ENCODE measurements around the gene FAM124A. TPM values are rescaled to one million over a fixed set of nuclear protein-coding genes. Genes with fewer than 3 reads are reported as not detected.

The FAM124A gene
- total RNA-seq, 5 donors from 2014 or later (not counting 1 experiment from before 2014, with no cell fraction given): 0.09 TPM; not detected in 4

DNA sequence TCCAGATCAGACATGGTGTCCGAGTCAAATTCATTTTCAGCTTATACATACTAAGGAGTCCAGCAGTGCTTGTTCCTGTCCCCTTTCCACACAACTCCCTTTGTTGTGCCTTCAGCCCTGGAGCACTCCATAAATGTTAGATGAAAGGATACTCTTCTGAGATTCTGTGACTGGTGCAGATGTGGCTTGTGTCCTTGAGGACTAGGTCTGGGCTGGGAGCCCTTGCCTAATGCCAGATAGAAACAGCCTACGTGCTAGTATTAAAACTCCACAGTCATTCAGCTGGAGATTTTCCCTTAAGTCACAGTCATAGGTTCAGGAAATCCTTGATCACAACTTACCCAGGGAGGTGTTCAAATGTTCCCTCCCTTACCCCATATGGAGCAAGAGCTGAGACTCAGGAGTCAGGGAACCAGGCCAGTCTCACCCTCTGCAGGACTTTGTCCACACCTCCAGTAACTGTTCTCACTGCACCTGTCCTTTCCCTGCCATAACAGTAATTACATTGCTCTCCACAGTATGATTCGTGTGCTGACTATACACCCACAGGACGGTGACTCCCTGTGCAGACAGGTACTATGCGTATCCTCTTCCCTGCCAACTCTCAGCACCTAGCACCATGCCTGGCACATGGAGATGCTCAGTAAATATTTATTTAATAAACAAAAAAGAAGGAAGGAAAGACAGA is 101.8 kb downstream of the FAM124A start:
- Mint-ChIP-seq H3K27me3 (no peaks in the 10 kb centered on the region), H3K27ac (no peak overlapping the region), H3K9me3 (no peaks in the 10 kb centered on the region), H3K4me3 (no peak overlapping the region), H3K4me1 (no peaks in the 10 kb centered on the region), H3K36me3 (no peaks in the 10 kb centered on the region)
- 100% methylated on average over 1 of the region's 5 CpGs for WGBS (ENCODE audit: insufficient coverage)
- no peaks in the 10 kb centered on the region for H3K9me3 ChIP-seq
- ATAC-seq (replicated peaks in 1 of 4) (no peak), DNase-seq (no peak)
- CTCF ChIA-PET: no interaction called here
- no peaks in the 10 kb centered on the region for H3K4me1 ChIP-seq (ENCODE audit: control insufficient read depth in 1 of 2, extremely low read depth in 1 of 2, insufficient read depth in 2 of 2, low read length in 2 of 2)
- H3K27me3 ChIP-seq (replicated peaks in 1 of 2; ENCODE audit: control insufficient read depth in 2 of 2, extremely low read depth in 1 of 2, insufficient read depth in 2 of 2, low read length in 1 of 2): peaks cover 0 to 4% of the 10 kb centered on the region in 2 experiments
- no peak overlapping the region for H3K27ac ChIP-seq (ENCODE audit: low read length)
- no peaks in the 10 kb centered on the region for H3K36me3 ChIP-seq (ENCODE audit: control insufficient read depth in 2 of 2, extremely low read depth in 1 of 2, insufficient read depth in 1 of 2, low read length in 1 of 2)
- H3K4me3 ChIP-seq (ENCODE audit: control insufficient read depth in 1 of 2, extremely low read depth in 1 of 2, low read length in 1 of 2): no peak overlapping the region
- POLR2A ChIA-PET: no interaction called here

DNA sequence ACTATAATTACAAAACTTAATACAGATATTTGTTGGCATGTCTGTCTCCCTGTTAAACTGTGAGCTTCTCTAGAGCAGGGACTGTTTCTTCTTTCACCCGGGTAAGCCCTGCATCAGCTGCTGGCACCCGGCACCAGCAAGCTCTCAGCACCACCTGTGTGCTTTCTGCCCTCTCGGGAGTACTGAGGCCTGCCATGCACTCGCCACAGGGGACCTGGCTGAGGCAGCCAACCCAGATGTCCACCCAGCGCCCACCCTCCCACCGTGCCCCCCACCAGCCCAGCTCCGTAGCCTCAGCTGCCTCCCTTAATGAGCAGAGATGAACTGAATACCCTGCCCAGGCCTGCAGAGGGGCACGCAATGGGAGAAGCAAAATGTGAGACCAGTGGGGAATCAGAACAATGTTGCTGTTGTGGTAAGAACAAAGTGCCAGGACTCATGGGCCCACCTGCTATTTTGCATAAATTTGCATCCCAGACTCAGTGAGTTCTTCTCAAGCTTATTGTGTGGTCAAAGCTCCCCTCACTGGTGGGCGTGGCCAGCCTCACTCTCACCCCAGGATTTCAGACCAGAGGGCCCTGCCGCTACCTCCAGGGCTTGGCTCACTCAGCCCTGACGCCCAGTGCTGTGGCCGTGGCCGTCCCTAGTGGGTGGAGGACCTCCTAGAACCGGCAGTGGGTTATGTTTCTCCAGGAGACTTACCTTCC is 102.7 kb downstream of the FAM124A start:
- WGBS (ENCODE audit: insufficient coverage): 77% methylated on average over 11 of the region's 14 CpGs
- Histone ChIP-seq H3K36me3 (ENCODE audit: control insufficient read depth in 2 of 2, extremely low read depth in 1 of 2, insufficient read depth in 1 of 2, low read length in 1 of 2) (no peaks in the 10 kb centered on the region), H3K27ac (ENCODE audit: low read length) (no peak overlapping the region), H3K27me3 (replicated peaks in 1 of 2; ENCODE audit: control insufficient read depth in 2 of 2, extremely low read depth in 1 of 2, insufficient read depth in 2 of 2, low read length in 1 of 2) (peaks cover 0 to 5% of the 10 kb centered on the region in 2 experiments), H3K4me3 (ENCODE audit: control insufficient read depth in 1 of 2, extremely low read depth in 1 of 2, low read length in 1 of 2) (no peak overlapping the region), H3K9me3 (no peaks in the 10 kb centered on the region), H3K4me1 (ENCODE audit: control insufficient read depth in 1 of 2, extremely low read depth in 1 of 2, insufficient read depth in 2 of 2, low read length in 2 of 2) (no peaks in the 10 kb centered on the region)
- Mint-ChIP-seq H3K4me1 (no peaks in the 10 kb centered on the region), H3K4me3 (no peak overlapping the region), H3K9me3 (no peaks in the 10 kb centered on the region), H3K27me3 (no peaks in the 10 kb centered on the region), H3K36me3 (no peaks in the 10 kb centered on the region), H3K27ac (no peak overlapping the region)
- POLR2A ChIA-PET: no interaction called here
- DNase-seq (no peak), ATAC-seq (replicated peaks in 1 of 4) (no peak)
- CTCF ChIA-PET: interaction anchor here in 1 of 2 donors (0.7 kb wide), 1 partner anchor 194 kb away, joined by 3 read pairs; no protein-coding TSS in a partner anchor

DNA sequence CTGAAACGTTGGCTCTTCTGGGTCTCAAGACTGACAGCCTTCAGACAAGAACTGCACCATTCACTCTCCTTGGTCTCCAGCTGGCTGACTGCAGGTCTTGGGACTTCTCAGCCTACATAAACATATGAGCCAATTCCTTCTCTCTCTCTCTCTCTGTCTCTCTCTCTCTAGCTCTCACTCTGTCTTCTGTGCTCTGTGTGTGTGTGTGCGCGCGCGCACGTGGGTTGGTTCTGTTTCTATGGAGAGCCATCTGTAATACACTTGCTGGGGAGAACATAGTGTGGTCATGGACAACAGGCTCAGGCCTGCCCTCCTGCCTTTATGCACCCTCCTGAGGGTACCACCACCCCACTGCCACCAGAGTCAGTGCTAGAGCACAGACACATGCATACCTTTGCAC is 103.6 kb downstream of the FAM124A start:
- Mint-ChIP-seq H3K27me3 (no peaks in the 10 kb centered on the region), H3K9me3 (no peaks in the 10 kb centered on the region), H3K27ac (no peak overlapping the region), H3K4me1 (peaks cover 2 to 3% (median 2%) of the 10 kb centered on the region in 3 donors), H3K4me3 (no peak overlapping the region), H3K36me3 (no peaks in the 10 kb centered on the region)
- Histone ChIP-seq H3K36me3 (ENCODE audit: control insufficient read depth in 2 of 2, extremely low read depth in 1 of 2, insufficient read depth in 1 of 2, low read length in 1 of 2) (no peaks in the 10 kb centered on the region), H3K4me1 (ENCODE audit: control insufficient read depth in 1 of 2, extremely low read depth in 1 of 2, insufficient read depth in 2 of 2, low read length in 2 of 2) (peaks cover 0 to 4% of the 10 kb centered on the region in 2 experiments), H3K4me3 (ENCODE audit: control insufficient read depth in 1 of 2, extremely low read depth in 1 of 2, low read length in 1 of 2) (no peak overlapping the region), H3K27ac (ENCODE audit: low read length) (no peak overlapping the region), H3K27me3 (replicated peaks in 1 of 2; ENCODE audit: control insufficient read depth in 2 of 2, extremely low read depth in 1 of 2, insufficient read depth in 2 of 2, low read length in 1 of 2) (peaks cover 0 to 9% of the 10 kb centered on the region in 2 experiments), H3K9me3 (no peaks in the 10 kb centered on the region)
- 50% methylated on average over 1 of the region's 6 CpGs for WGBS (ENCODE audit: insufficient coverage)
- POLR2A ChIA-PET: no interaction called here
- no peak for DNase-seq
- no peak for ATAC-seq (replicated peaks in 1 of 4)
- CTCF ChIA-PET: no interaction called here

DNA sequence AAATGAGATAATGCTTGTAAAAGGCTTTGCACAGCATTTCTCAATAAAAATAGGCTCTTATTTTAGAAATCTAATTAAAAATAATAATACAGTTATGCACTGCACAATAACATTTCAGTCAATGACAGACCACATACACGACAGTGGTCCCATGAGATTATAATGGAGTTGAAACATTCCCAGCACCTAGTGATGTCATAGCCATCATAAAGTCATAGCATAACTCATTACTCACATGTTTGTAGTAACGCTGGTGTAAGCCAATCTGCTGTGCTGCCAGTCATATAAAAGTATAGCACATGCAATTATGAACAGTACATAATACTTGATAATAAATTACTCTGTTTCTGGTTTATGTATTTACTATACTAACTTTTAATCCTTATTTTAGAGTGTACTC is 104.6 kb downstream of the FAM124A start:
- DNase-seq: no peak
- Mint-ChIP-seq H3K4me1 (peaks cover 7 to 11% (median 10%) of the 10 kb centered on the region in 3 donors), H3K36me3 (no peaks in the 10 kb centered on the region), H3K4me3 (no peak overlapping the region), H3K9me3 (no peaks in the 10 kb centered on the region), H3K27ac (no peak overlapping the region), H3K27me3 (peaks cover 0 to 1% of the 10 kb centered on the region in 2 donors)
- Histone ChIP-seq H3K27me3 (replicated peaks in 1 of 2; ENCODE audit: control insufficient read depth in 2 of 2, extremely low read depth in 1 of 2, insufficient read depth in 2 of 2, low read length in 1 of 2) (peaks cover 0 to 10% of the 10 kb centered on the region in 2 experiments), H3K36me3 (ENCODE audit: control insufficient read depth in 2 of 2, extremely low read depth in 1 of 2, insufficient read depth in 1 of 2, low read length in 1 of 2) (no peaks in the 10 kb centered on the region), H3K9me3 (no peaks in the 10 kb centered on the region), H3K4me1 (ENCODE audit: control insufficient read depth in 1 of 2, extremely low read depth in 1 of 2, insufficient read depth in 2 of 2, low read length in 2 of 2) (peaks cover 4 to 5% of the 10 kb centered on the region in 2 experiments), H3K4me3 (ENCODE audit: control insufficient read depth in 1 of 2, extremely low read depth in 1 of 2, low read length in 1 of 2) (no peak overlapping the region), H3K27ac (ENCODE audit: low read length) (no peak overlapping the region)
- ChIA-PET CTCF (no interaction called here), POLR2A (no interaction called here)
- ATAC-seq (replicated peaks in 1 of 4): no peak
- no CpG with 5 or more reads among the region's 2 CpGs for WGBS (ENCODE audit: insufficient coverage)

DNA sequence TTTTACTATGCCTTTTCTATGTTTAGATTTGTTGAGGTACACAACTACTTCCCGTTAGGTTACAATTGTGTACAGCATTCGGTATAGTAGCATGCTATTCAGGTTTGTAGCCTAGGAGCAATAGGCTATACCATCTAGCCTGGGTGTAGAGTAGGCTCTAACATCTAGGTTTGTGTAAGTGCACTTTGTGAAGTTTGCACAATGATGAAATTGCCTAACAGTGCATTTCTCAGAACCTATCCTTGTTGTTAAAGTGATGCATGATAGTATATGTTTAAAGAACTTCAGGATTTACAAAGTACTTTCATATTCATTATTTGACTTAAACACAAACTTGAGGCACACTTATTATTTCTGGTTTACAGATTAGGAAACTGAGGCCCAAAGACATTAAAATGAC is 105.8 kb downstream of the FAM124A start:
- ATAC-seq (replicated peaks in 1 of 4): no peak
- Mint-ChIP-seq H3K9me3 (no peaks in the 10 kb centered on the region), H3K4me3 (no peak overlapping the region), H3K27ac (no peak overlapping the region), H3K4me1 (peaks cover 11 to 15% (median 13%) of the 10 kb centered on the region in 3 donors), H3K27me3 (peaks cover 0 to 1% of the 10 kb centered on the region in 2 donors), H3K36me3 (no peaks in the 10 kb centered on the region)
- Histone ChIP-seq H3K27ac (ENCODE audit: low read length) (no peak overlapping the region), H3K4me1 (ENCODE audit: control insufficient read depth in 1 of 2, extremely low read depth in 1 of 2, insufficient read depth in 2 of 2, low read length in 2 of 2) (peaks cover 4 to 12% of the 10 kb centered on the region in 2 experiments), H3K9me3 (no peaks in the 10 kb centered on the region), H3K36me3 (ENCODE audit: control insufficient read depth in 2 of 2, extremely low read depth in 1 of 2, insufficient read depth in 1 of 2, low read length in 1 of 2) (no peaks in the 10 kb centered on the region), H3K27me3 (replicated peaks in 1 of 2; ENCODE audit: control insufficient read depth in 2 of 2, extremely low read depth in 1 of 2, insufficient read depth in 2 of 2, low read length in 1 of 2) (peaks cover 0 to 10% of the 10 kb centered on the region in 2 experiments), H3K4me3 (ENCODE audit: control insufficient read depth in 1 of 2, extremely low read depth in 1 of 2, low read length in 1 of 2) (no peak overlapping the region)
- WGBS (ENCODE audit: insufficient coverage): no CpG with 5 or more reads among the region's 2 CpGs
- CTCF ChIA-PET: no interaction called here
- DNase-seq: no peak
- POLR2A ChIA-PET: no interaction called here

DNA sequence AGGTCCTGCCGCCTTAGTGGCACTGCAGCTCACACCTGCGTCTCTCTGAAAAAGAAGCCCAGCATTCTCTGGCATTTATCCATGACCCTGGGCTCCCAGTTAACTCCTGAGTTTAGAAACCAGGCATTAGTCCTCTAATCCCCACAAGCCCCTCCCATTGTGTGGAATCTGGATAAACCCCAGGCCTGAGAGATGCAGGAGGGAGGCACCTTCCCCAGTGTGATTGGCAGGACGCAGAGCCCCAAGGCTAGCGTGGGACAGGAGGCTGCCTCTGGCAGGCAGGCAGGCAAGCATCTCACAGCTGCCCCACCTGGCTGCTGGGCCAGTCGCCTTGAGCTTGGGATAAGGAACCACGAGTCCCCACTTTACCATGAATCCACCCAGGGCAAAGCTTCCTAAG is 106.3 kb downstream of the FAM124A start:
- ATAC-seq (replicated peaks in 1 of 4): no peak
- peaks cover 4 to 16% of the 10 kb centered on the region in 2 experiments for H3K4me1 ChIP-seq (ENCODE audit: control insufficient read depth in 1 of 2, extremely low read depth in 1 of 2, insufficient read depth in 2 of 2, low read length in 2 of 2)
- H3K4me3 ChIP-seq (ENCODE audit: control insufficient read depth in 1 of 2, extremely low read depth in 1 of 2, low read length in 1 of 2): no peak overlapping the region
- ChIA-PET POLR2A (no interaction called here), CTCF (no interaction called here)
- Mint-ChIP-seq H3K4me3 (no peak overlapping the region), H3K36me3 (no peaks in the 10 kb centered on the region), H3K4me1 (peaks cover 13 to 18% (median 16%) of the 10 kb centered on the region in 3 donors), H3K9me3 (no peaks in the 10 kb centered on the region), H3K27ac (no peak overlapping the region), H3K27me3 (peaks cover 0 to 1% of the 10 kb centered on the region in 2 donors)
- DNase-seq: no peak
- H3K9me3 ChIP-seq: no peaks in the 10 kb centered on the region
- H3K27ac ChIP-seq (ENCODE audit: low read length): no peak overlapping the region
- peaks cover 0 to 10% of the 10 kb centered on the region in 2 experiments for H3K27me3 ChIP-seq (replicated peaks in 1 of 2; ENCODE audit: control insufficient read depth in 2 of 2, extremely low read depth in 1 of 2, insufficient read depth in 2 of 2, low read length in 1 of 2)
- 88% methylated on average over 4 of the region's 6 CpGs for WGBS (ENCODE audit: insufficient coverage)
- no peaks in the 10 kb centered on the region for H3K36me3 ChIP-seq (ENCODE audit: control insufficient read depth in 2 of 2, extremely low read depth in 1 of 2, insufficient read depth in 1 of 2, low read length in 1 of 2)
